Measurements from ENCODE around the gene HOMER1.

DNA sequence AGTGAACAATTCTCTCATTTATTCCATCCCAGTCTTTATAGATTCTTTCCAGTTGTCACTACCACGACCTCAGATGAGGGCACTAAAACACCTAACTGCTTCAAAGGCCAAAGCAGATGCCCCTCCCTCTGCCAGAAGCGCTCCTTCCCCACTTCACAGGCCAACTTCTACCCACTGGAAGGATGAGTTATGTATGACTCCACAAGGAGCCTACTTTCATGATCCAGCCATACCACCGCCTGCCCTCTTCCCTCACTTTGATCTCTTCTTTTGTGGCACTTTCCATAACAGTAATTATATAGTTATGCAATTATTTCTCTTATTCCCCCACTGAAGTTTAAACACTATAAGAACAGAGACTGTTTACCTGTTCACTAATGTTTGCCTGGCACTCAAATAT lies 93.7 kb downstream of the HOMER1 start:
- TF ChIP-seq CTCF (IDR thresholded peaks at IDR 0.05) (no peak), POLR2A (IDR thresholded peaks at IDR 0.05) (no peak)
